HUES6 (cell line): ENCODE data around the gene CLDN1.

ENCODE experiments used
- H3K27ac ChIP-seq: 2 replicates; pipeline ENCODE4 v1.7.0; 2013; ENCODE audit warnings: low read depth, mild to moderate bottlenecking, low read length, inconsistent platforms
- H3K27me3 ChIP-seq: 2 replicates; pipeline ENCODE4 v1.6.1; 2013; ENCODE audit warnings: low read length; ENCODE audit not compliant: control insufficient read depth, insufficient read depth
- H3K36me3 ChIP-seq: 2 replicates; pipeline ENCODE4 v1.6.1; 2013; ENCODE audit warnings: low read length; ENCODE audit not compliant: control insufficient read depth, insufficient read depth
- H3K4me1 ChIP-seq: 2 replicates; pipeline ENCODE4 v1.6.1; 2013; ENCODE audit warnings: low read length; ENCODE audit not compliant: control insufficient read depth, insufficient read depth
- H3K4me3 ChIP-seq: 2 replicates; pipeline ENCODE4 v1.5.1; 2013; ENCODE audit warnings: low read depth, low read length
- H3K9ac ChIP-seq: one replicate; pipeline ENCODE4 v1.6.1; 2013; ENCODE audit warnings: mild to moderate bottlenecking, low read length
- H3K9me3 ChIP-seq: 2 replicates; pipeline ENCODE4 v1.6.1; 2013; ENCODE audit warnings: low read depth, low read length; ENCODE audit not compliant: control insufficient read depth, insufficient read depth

Gene CLDN1, protein sequence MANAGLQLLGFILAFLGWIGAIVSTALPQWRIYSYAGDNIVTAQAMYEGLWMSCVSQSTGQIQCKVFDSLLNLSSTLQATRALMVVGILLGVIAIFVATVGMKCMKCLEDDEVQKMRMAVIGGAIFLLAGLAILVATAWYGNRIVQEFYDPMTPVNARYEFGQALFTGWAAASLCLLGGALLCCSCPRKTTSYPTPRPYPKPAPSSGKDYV

DNA sequence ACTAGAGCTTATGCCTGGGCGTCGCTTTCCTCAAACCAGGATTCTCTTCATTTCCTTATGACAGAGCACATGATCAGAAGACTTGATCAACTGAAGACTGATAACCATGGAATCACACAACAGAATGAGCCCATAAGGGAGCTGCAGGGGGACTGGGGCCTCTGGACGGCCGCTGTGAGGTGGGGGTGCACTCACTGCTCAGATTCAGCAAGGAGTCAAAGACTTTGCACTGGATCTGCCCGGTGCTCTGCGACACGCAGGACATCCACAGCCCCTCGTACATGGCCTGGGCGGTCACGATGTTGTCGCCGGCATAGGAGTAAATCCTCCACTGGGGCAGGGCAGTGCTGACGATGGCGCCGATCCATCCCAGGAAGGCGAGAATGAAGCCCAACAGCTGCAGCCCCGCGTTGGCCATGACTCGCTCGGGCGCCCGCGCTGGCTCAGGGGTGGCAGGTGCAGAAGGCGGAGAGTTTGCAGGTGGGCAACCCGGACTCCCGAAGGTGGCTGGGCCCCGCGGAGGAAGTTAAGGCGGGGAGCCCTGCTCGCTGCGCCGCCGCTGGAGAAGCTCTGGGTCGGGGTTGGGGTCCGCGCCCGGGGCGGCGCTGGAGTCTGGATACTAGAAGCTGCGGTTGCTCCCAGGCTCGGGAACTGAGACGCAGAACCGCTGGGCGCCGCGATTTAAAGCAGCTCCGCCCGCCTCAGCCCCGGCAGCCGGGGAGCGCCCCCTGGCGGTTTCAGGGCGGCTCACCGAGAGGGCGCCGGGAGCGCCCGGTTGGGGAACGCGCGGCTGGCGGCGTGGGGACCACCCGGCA is at the start of gene CLDN1:
CLDN1 (minus strand) TSS at position 658 of the 815 bp plus-strand sequence; CDS start at position 418, 240 bp downstream.
- Histone ChIP-seq H3K27ac (no peak within 1 kb of the TSS), H3K9me3 (no peaks in the 10 kb centered on the region), H3K27me3 (peaks cover 39% of the 10 kb centered on the region), H3K9ac (peak within 1 kb of the TSS; percentile 58), H3K4me3 (peak within 1 kb of the TSS; percentile 68), H3K4me1 (peaks cover 27% of the 10 kb centered on the region), H3K36me3 (no peaks in the 10 kb centered on the region)

- Histone ChIP-seq H3K9ac (no peak overlapping the region), H3K27me3 (no peaks in the 10 kb centered on the region), H3K27ac (no peak overlapping the region), H3K36me3 (no peaks in the 10 kb centered on the region), H3K9me3 (no peaks in the 10 kb centered on the region), H3K4me1 (peaks cover 10% of the 10 kb centered on the region; the same call in 1 of the 2 replicates), H3K4me3 (no peak overlapping the region)
Measured at GRCh38 chr3:190371152-190371551, 48.9 kb upstream of the CLDN1 start.

GRCh38 chr3:190370369-190370768 is 48.1 kb upstream of the CLDN1 start:
- Histone ChIP-seq H3K27ac (no peak overlapping the region), H3K27me3 (no peaks in the 10 kb centered on the region), H3K4me1 (peaks cover 12% of the 10 kb centered on the region; the same call in 1 of the 2 replicates), H3K4me3 (no peak overlapping the region), H3K9ac (no peak overlapping the region), H3K9me3 (no peaks in the 10 kb centered on the region), H3K36me3 (no peaks in the 10 kb centered on the region)

- Histone ChIP-seq H3K9me3 (no peaks in the 10 kb centered on the region), H3K27me3 (no peaks in the 10 kb centered on the region), H3K36me3 (no peaks in the 10 kb centered on the region), H3K4me3 (no peak overlapping the region), H3K9ac (no peak overlapping the region), H3K4me1 (peaks cover 11% of the 10 kb centered on the region; the same call in 1 of the 2 replicates), H3K27ac (no peak overlapping the region)
Measured at GRCh38 chr3:190369668-190370295, 47.5 kb upstream of the CLDN1 start.

- Histone ChIP-seq H3K27me3 (no peaks in the 10 kb centered on the region), H3K27ac (no peak overlapping the region), H3K4me1 (peaks cover 14% of the 10 kb centered on the region; the same call in 1 of the 2 replicates), H3K4me3 (no peak overlapping the region), H3K9me3 (no peaks in the 10 kb centered on the region), H3K9ac (no peak overlapping the region), H3K36me3 (no peaks in the 10 kb centered on the region)
Measured at GRCh38 chr3:190368881-190369280, 46.6 kb upstream of the CLDN1 start.

- Histone ChIP-seq H3K9ac (no peak overlapping the region), H3K9me3 (no peaks in the 10 kb centered on the region), H3K36me3 (no peaks in the 10 kb centered on the region), H3K4me1 (peaks cover 26% of the 10 kb centered on the region), H3K27me3 (no peaks in the 10 kb centered on the region), H3K27ac (no peak overlapping the region), H3K4me3 (no peak overlapping the region)
Measured at GRCh38 chr3:190366133-190366532, 43.9 kb upstream of the CLDN1 start.

DNA sequence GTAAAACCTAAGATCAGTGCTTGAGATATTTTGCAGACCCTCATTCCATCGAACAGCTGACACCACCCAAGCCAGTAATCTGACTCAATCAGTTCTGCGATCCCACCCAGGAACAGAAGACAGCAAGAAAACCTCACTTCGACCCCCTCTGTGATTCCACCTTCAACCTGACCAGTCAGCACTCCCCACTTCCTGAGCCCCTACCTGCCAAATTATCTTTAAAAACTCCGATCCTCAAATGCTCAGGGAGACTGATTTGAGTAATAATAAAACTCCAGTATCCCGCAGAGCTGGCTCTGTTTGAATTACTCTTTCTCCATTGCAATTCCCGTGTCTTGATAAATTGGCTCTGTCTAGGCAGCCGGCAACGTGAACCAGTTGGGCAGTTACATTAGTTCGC is 40.0 kb upstream of the CLDN1 start:
- Histone ChIP-seq H3K36me3 (no peaks in the 10 kb centered on the region), H3K9ac (no peak overlapping the region), H3K9me3 (no peaks in the 10 kb centered on the region), H3K4me1 (peaks cover 29% of the 10 kb centered on the region), H3K27me3 (no peaks in the 10 kb centered on the region), H3K27ac (no peak overlapping the region), H3K4me3 (peak overlapping the region; percentile 11; the same call in 1 of the 2 replicates)

GRCh38 chr3:190361791-190362190 is 39.5 kb upstream of the CLDN1 start:
- Histone ChIP-seq H3K27ac (no peak overlapping the region), H3K36me3 (no peaks in the 10 kb centered on the region), H3K9me3 (no peaks in the 10 kb centered on the region), H3K4me1 (peaks cover 29% of the 10 kb centered on the region), H3K9ac (no peak overlapping the region), H3K27me3 (no peaks in the 10 kb centered on the region), H3K4me3 (peak overlapping the region; percentile 10; the same call in 1 of the 2 replicates)

- H3K9me3 ChIP-seq = no peaks in the 10 kb centered on the region
- no peaks in the 10 kb centered on the region for H3K27me3 ChIP-seq
- H3K9ac ChIP-seq = no peak overlapping the region
- peaks cover 18% of the 10 kb centered on the region for H3K4me1 ChIP-seq
- no peak overlapping the region for H3K4me3 ChIP-seq
- no peak overlapping the region for H3K27ac ChIP-seq
- H3K36me3 ChIP-seq = no peaks in the 10 kb centered on the region
Measured at GRCh38 chr3:190360228-190360627, 38.0 kb upstream of the CLDN1 start.

- Histone ChIP-seq H3K9ac (no peak overlapping the region), H3K27me3 (no peaks in the 10 kb centered on the region), H3K36me3 (no peaks in the 10 kb centered on the region)
Measured at GRCh38 chr3:190359813-190360212, 37.6 kb upstream of the CLDN1 start.

GRCh38 chr3:190357468-190357867 is 35.2 kb upstream of the CLDN1 start:
- Histone ChIP-seq H3K27me3 (no peaks in the 10 kb centered on the region), H3K36me3 (no peaks in the 10 kb centered on the region), H3K4me1 (peaks cover 8% of the 10 kb centered on the region), H3K9ac (no peak overlapping the region), H3K4me3 (no peak overlapping the region), H3K27ac (no peak overlapping the region), H3K9me3 (no peaks in the 10 kb centered on the region)

More at GRCh38 chr3:190359813-190360212, 37.6 kb upstream of the CLDN1 start:
- Histone ChIP-seq H3K27ac (no peak overlapping the region), H3K9me3 (no peaks in the 10 kb centered on the region), H3K4me3 (no peak overlapping the region), H3K4me1 (peaks cover 18% of the 10 kb centered on the region)
